ENCODE data around the gene NOC4L. TPM values are rescaled to one million over a fixed set of nuclear protein-coding genes. Genes with fewer than 3 reads are reported as not detected.

Gene NOC4L
- total and polyA plus RNA-seq, 2 of the 4 experiments (the other 2 are of a cell fraction) = 5.2 to 13.4 TPM

DNA sequence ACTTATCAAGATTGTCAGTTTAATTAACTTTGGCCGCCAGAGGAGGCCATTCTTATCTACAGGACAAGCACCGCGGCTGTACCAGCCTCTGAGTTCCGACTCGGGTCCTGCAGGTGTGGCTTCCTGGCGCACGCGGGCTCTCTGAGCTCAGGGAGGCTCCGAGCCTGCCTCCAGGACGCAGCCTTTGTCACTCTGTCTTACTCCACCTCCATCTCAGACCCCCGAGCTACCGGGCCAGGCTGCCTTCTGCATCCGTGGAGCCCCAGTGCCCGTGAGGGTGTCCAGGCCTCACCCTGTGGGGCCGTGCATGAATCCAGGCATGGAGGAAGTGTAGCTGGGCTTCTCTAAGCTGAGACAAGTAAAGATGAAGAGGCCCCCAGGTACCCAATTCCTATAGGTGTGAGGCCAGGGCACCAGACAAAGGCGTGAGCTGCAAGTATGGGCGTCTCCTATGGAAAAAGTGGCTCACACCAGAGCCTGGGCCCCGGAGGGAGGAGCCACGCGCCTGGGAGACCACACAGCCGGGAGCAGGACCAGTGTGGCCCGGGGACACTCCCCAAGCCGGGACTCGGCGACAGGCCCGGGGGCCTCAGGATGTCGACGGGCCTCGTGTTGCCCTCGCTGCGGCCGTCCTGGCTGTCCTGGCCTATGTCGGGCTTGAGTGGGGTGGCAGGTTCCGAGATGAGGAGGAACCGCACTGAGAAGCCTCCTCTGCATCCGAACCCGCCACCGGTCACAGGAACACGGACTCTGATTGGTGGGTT lies 42.8 kb downstream of the NOC4L start:
- no peak for TF ChIP-seq RFX5 (IDR thresholded peaks at IDR 0.05; ENCODE audit: low read depth, low read length)
- WGBS, 2 experiments (ENCODE audit: extremely low coverage in 2 of 2, insufficient read length in 1 of 2) = 77% methylated on average over 8 of the region's 39 CpGs; no CpG with 5 or more reads in 1 of the 2 experiments
- POLR2A ChIA-PET (ENCODE audit: unreplicated experiment) = no interaction called here

More for the DNA sequence above, 42.8 kb downstream of the NOC4L start:
- peaks cover 5% of the 10 kb centered on the region; the same call in 1 of the 2 replicates for H3K4me1 ChIP-seq (ENCODE audit: control insufficient read depth, insufficient read depth, low read length)
- no peak overlapping the region for H2BK120ac ChIP-seq (ENCODE audit: low read depth, low read length)
- H4K91ac ChIP-seq (ENCODE audit: insufficient read depth, low read depth, low read length) = no peak overlapping the region
- no peaks in the 10 kb centered on the region for H3K79me1 ChIP-seq (ENCODE audit: low read depth in 1 of 2, low read length in 2 of 2)
- H3K9ac ChIP-seq (ENCODE audit: low read depth, low read length) = no peak overlapping the region
- H2AFZ ChIP-seq (replicated peaks; ENCODE audit: low read length, poor library complexity) = no peak overlapping the region
- H3K14ac ChIP-seq (replicated peaks; ENCODE audit: low read depth, low read length) = no peak overlapping the region
- no peak overlapping the region for H2BK20ac ChIP-seq (ENCODE audit: low read depth, low read length)
- no peak overlapping the region for H3K56ac ChIP-seq (ENCODE audit: extremely low read depth, insufficient read depth, low read length)
- H3K4ac ChIP-seq (ENCODE audit: low read depth, low read length) = no peak overlapping the region
- no peak overlapping the region for H3K4me3 ChIP-seq (ENCODE audit: insufficient read depth, low read depth, low read length)
- H2BK15ac ChIP-seq (ENCODE audit: low read depth, low read length) = no peak overlapping the region
- H2AK5ac ChIP-seq (ENCODE audit: low read depth, low read length) = no peak overlapping the region
- H3K23ac ChIP-seq (ENCODE audit: low read depth, low read length) = no peak overlapping the region
- H4K20me1 ChIP-seq (ENCODE audit: insufficient read depth, low read length) = no peaks in the 10 kb centered on the region; the same call in none of the 2 replicates
- DNase-seq (no peak), ATAC-seq (ENCODE audit: low read depth) (no peak)
- dilution Hi-C loops (cut with HindIII; ENCODE audit: low sequenced_read_pairs, unreplicated experiment) = no loop called here
- H2AK9ac ChIP-seq (replicated peaks; ENCODE audit: low read depth, low read length, poor library complexity) = no peak overlapping the region
- in situ Hi-C loops (cut with MboI; ENCODE audit: low sequenced_read_pairs) = no loop called here
- peaks cover 25% of the 10 kb centered on the region for H3K27me3 ChIP-seq (ENCODE audit: control insufficient read depth, insufficient read depth, low read length)
- no TSS peak for BruUV-seq (replicated peaks)
- H3K9me3 ChIP-seq (ENCODE audit: control insufficient read depth, insufficient read depth, low read length) = no peaks in the 10 kb centered on the region; the same call in 1 of the 2 replicates
- H3K18ac ChIP-seq (ENCODE audit: low read depth, low read length) = no peak overlapping the region
- no peaks in the 10 kb centered on the region for H3K36me3 ChIP-seq (ENCODE audit: control insufficient read depth, insufficient read depth, low read length)
- no peak overlapping the region for H3K4me2 ChIP-seq (ENCODE audit: low read depth, low read length)
- H4K5ac ChIP-seq (ENCODE audit: low read depth, low read length) = no peak overlapping the region
- no peaks in the 10 kb centered on the region for H3K9me1 ChIP-seq (ENCODE audit: insufficient read depth, low read length)
- CTCF ChIA-PET = no interaction called here
- no peak overlapping the region for H2BK5ac ChIP-seq (ENCODE audit: low read depth, low read length, poor library complexity, severe bottlenecking)
- intact Hi-C loops (cut with micrococcal nuclease) = no loop called here
- H4K8ac ChIP-seq (ENCODE audit: low read depth in 2 of 2, low read length in 2 of 2) = no peak overlapping the region
- no peak overlapping the region for H3K27ac ChIP-seq (ENCODE audit: insufficient read depth, low read length)
